Fibroblast of skin of left quadriceps (primary cell): ENCODE measurements around the gene MARCKSL1.
"Not testable (repeated sequence)": the region's sequence is repeated elsewhere in the genome, so short reads cannot be mapped to it uniquely, and the experiment has no call there.

ENCODE experiments used
- DNase-seq, 2 experiments: peaks; one replicate each; pipeline ENCODE4 v3.0.0-alpha.2; 2013; ENCODE audit warnings: low read depth in 2 of 2

The MARCKSL1 gene

DNA sequence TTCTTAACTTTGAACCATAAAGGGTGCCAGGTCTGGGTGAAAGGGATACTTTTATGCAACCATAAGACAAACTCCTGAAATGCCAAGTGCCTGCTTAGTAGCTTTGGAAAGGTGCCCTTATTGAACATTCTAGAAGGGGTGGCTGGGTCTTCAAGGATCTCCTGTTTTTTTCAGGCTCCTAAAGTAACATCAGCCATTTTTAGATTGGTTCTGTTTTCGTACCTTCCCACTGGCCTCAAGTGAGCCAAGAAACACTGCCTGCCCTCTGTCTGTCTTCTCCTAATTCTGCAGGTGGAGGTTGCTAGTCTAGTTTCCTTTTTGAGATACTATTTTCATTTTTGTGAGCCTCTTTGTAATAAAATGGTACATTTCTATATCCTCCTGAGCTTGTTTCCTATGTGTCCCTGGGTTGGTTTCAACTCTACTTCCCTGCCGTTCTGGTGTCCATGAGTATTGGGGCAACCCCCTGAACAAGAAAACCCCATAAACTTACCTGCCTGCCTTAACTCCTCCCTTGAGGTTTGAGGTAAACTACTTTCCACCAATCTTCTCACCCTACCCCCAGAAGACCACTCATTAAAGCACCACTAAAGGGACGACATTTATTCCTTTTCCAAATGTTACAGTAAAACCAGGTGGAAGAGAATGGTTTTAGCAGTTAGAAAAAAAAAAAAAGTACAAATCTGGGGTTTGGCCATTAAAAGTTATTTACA is 2.6 kb downstream of the MARCKSL1 start:
- DNase-seq = no peak

DNA sequence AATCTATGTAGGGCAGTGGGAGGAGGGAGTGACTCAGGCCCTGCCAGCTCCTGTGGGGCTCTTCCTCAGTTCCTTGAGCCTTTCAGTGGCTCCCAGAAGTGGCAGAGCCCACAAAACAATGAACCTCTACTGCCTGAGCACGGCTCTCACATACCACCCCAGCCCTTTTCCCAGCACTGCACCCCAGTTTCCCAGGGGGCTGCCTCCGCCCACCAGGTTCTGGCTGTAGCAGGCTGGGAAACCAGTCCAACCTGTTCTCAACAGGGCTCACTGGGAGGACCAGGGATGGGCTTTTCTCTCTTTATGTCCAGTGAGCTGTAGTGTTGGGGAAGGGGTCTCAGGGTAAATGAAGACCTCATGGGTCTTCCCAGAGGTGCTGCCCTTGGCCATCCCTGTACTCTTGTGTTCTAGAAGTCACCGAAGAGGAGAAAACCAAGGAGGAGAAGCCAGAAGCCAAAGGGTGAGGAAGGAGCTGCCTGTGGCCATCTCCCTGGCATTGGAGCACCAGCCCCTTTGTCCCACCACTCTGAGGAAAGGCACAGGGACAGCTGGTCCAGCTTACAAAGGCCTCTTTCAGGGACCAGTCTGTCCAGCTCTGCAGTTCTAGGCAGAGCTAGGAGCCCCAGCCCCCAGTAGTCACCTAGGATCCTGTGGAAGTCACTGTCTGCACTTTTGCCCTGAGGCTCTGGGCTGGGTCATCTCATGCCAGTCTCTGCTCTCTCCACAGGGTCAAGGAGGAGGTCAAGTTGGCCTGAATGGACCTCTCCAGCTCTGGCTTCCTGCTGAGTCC is 3.5 kb downstream of the MARCKSL1 start:
- no peak for DNase-seq

DNA sequence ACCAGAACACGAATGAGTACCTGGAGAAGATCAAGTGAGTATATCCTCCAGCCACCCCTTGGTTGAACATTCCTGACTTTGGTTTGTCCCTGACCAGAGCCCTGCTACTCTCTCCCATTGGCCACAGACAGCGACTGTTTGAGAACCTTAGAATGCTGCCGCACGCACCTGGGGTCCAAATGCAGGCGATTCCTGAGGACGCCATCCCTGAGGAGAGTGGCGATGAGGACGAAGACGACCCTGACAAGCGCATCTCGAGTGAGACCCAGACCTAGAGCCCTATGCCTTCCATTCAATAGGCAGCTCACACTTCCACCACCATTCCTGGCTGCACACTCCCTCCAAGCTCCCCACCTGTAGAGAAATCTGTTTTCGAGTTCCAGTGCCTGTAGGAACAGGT is 4.5 kb downstream of the MARCKSL1 start:
- DNase-seq = no peak

DNA sequence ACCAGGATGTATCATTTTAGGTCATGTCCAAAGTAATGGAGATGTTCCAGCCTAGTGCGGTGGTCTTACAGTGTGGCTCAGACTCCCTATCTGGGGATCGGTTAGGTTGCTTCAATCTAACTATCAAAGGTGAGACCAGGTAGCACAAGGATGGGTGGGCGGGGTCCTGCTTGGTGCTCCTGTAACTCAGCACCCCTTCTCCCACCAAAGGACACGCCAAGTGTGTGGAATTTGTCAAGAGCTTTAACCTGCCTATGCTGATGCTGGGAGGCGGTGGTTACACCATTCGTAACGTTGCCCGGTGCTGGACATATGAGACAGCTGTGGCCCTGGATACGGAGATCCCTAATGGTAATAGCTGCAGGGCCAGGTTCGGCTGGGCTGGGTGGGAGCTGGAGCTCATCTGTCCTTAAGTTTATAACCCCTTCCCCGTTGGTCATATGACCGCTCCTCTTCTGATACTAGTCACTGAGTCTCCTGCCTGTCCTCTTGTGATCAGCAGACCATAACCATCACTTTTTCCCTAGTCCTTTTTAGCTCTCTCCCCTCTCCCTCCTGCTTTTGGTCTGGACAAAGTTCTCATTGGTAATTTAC is 5.4 kb downstream of the MARCKSL1 start:
- no peak for DNase-seq

DNA sequence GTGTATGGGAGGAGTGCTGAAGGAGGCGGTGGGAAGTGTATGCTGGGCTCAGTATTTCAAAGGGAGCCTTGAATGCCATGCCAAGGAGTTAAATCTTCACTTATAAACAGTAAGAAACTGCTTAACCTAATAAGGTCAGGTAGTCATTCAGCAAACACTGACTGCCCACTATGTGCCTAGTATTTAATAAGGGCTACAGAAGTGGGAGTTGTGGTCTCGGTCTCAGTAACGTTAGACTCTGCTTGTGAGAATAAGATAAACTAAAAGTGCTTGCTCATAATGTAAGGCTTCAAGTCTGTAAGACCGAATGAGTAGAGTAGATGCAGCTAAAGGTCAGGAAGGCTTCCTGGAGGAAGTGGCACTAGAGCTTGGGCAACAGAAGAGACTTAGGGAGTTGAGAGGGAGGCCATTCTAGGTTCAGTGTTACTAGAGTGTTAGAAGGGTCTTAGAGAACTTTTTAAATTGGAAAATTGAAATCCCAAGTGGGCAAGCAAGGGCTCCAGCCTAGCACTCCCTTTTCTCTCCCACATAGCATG is 6.0 kb downstream of the MARCKSL1 start:
- DNase-seq = no peak

DNA sequence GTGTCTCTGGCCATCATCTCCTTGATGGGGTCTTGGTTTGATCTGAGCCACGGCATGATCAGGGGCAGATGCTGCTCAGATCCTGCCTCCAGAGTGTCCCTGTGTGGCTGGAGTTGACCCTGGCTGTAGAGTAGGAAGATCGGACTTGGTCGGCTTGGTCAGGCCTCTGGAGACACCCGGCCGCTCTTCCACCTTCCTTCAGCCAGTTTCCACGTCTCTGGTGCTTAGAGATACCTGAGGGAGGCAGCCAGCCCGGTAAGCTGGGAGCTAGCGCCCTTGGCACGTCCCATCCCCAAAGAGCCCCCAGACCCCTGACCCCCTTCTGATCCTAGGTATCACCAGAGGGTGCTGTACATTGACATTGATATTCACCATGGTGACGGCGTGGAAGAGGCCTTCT is 8.8 kb downstream of the MARCKSL1 start:
- no peak for DNase-seq

DNA sequence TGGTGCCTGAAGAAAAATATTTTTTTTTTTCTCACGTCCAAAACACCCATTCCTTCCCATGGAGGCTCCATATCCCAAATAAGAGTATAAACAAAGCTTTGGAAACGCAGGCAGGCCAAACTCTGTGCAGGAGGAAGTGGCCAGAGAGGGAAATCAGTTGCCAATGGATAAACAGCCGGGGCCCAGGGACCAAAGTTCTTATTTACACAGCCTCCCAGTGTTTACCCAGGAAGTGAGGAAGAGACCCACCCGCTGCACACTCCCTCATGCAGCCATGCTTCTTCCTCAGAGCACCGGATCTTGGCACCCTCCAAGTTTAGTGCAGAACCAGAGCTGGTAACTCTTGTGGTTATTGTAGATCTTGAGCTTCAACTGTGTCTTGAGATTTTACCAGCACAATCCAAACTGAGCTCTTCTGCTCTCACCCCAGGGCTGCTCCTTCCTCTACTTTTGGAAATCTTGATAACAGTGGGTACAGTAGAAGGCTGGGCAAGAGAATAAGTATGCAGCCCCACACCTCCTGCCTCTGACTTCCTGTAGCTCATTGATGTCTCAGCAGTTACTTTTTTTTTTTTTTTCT is 14.2 kb downstream of the MARCKSL1 start:
- no peak for DNase-seq

GRCh38 chr1:32318127-32318869 is 17.7 kb downstream of the MARCKSL1 start:
- no peak for DNase-seq

DNA sequence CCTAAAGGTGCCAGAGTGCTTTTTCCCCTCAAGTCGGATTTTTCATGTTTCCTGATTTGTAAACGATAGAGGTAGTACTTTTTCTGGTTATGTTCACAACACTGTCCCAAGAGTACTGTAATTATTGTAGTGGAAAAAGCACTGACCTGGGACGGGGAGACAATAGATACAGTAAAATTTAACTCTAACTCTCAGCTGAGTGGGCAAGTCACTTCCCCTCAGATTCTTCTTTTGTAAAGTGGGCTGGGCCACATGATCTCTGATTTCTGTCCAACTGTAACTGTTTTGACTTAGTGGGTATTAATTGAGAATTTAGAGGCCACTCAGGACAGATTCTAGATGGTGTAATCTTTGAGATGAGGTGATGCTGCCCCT is 19.1 kb downstream of the MARCKSL1 start:
- DNase-seq = no peak

DNA sequence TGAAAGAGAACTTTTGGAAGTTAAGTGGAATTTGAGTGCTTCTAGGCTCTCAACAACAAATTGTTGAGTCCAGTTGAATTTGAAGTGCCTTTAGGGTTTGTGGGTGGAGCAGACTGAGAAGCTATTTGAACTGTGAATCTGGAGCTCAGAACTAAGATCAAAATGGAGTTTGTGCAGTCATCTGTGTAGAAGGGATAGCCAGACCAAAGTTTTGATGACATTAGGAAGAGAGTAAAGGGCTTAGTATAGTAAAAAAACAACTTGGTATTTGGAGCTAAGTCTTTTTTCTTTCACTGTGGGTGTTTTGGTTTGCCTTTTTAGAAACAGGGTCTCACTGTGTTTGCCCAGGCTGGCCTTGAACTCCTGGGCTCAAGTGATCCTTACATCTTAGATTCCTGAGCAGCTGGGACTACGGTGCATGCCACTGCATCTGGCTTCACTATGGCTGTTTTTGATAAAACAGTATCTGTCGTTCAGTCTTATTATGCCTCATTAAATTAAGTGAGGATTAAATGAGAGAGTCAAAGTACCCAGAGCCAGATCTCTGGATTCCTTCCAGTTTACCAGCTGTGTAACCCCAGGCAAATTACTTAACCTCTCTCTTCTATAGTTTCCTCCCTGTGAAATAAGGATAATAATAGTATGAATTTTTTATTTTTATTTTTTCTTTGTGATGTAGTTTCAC is 24.2 kb downstream of the MARCKSL1 start:
- no peak for DNase-seq

GRCh38 chr1:32309960-32310359 is 26.1 kb downstream of the MARCKSL1 start:
- no peak for DNase-seq

DNA sequence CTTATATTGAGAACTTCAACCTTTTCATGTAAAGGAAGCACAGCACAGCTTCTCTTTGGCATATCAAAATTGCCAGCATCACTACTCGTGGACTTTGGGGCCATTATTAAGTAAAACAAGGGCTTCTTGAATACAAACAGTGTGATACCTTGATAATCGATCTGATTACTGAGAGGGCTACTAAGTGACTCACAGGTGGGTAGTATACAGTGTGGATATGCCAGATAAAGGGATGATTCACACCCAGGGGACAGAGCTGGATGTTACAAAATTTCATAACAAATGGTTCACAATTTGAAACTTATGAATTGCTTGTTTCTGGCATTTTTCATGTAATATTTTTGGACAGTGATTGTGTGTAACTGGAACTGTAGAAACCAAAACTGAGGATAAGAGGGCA is 28.7 kb downstream of the MARCKSL1 start:
- DNase-seq = no peak

GRCh38 chr1:32305310-32305709 is 30.7 kb downstream of the MARCKSL1 start:
- no peak for DNase-seq

- no peak for DNase-seq
Observed at GRCh38 chr1:32303997-32304622, 31.9 kb downstream of the MARCKSL1 start.

GRCh38 chr1:32303358-32303757 is 32.7 kb downstream of the MARCKSL1 start:
- DNase-seq = no peak

- DNase-seq = no peak
Observed at GRCh38 chr1:32299327-32299726, 36.7 kb downstream of the MARCKSL1 start.

GRCh38 chr1:32298211-32298610 is 37.8 kb downstream of the MARCKSL1 start:
- not testable (repeated sequence) for DNase-seq

- DNase-seq = peak; percentile 89
Observed at GRCh38 chr1:32291708-32292538, 44.1 kb downstream of the MARCKSL1 start, which contains the start of gene HDAC1. TSS of gene HDAC1 (plus strand) at chr1:32292083. CDS start at chr1:32292170, 87 bp downstream.

GRCh38 chr1:32291145-32291707 is 44.8 kb downstream of the MARCKSL1 start:
- no peak for DNase-seq
